HAP-1 (cell line): ENCODE results near the gene HLA-DQB1.
"Not testable (repeated sequence)": the region's sequence is repeated elsewhere in the genome, so short reads cannot be mapped to it uniquely, and the experiment has no call there.

Experiments used
- DNase-seq, 2 experiments: peaks; one replicate each; pipeline ENCODE4 v3.0.0-alpha.2; 2016 to 2020; ENCODE audit warnings: low spot score in 2 of 2
- H3K27me3 ChIP-seq: fragments of 250-450 bp; sonication (Bioruptor Pico); 2 replicates; pipeline ENCODE4 v1.5.1; 2020; ENCODE audit warnings: low read depth, mild to moderate bottlenecking, moderate library complexity
- H3K36me3 ChIP-seq: fragments of 250-450 bp; sonication (Bioruptor Pico); replicated peaks from 2 replicates; pipeline ENCODE4 v1.5.1; 2020; ENCODE audit warnings: mild to moderate bottlenecking
- H3K4me1 ChIP-seq: fragments of 250-450 bp; sonication (Bioruptor Pico); 2 replicates; pipeline ENCODE4 v1.5.1; 2020; ENCODE audit warnings: mild to moderate bottlenecking
- H3K4me3 ChIP-seq: fragments of 250-450 bp; sonication (Bioruptor Pico); 2 replicates; pipeline ENCODE4 v1.5.1; 2020; ENCODE audit warnings: mild to moderate bottlenecking, moderate library complexity
- H3K9me3 ChIP-seq: fragments of 250-450 bp; sonication (Bioruptor Pico); 2 replicates; pipeline ENCODE4 v1.5.1; 2020; ENCODE audit warnings: mild to moderate bottlenecking, moderate library complexity
- in situ Hi-C: fragments of 300-500 bp; cut with MboI; formaldehyde crosslinking; loops from 3 replicates; pipeline ENCODE4 v1.14.3; 2020; ENCODE audit warnings: low sequenced_read_pairs, inconsistent platforms, mixed read lengths

HLA-DQB1 gene

GRCh38 chr6:32655203-32655710 is 11.2 kb downstream of the HLA-DQB1 start:
- no peak for DNase-seq
- no peaks in the 10 kb centered on the region for H3K4me1 ChIP-seq
- in situ Hi-C loops = no loop called here

GRCh38 chr6:32645047-32645703 is 21.3 kb downstream of the HLA-DQB1 start:
- Histone ChIP-seq H3K27me3 (no peaks in the 10 kb centered on the region), H3K4me3 (no peak overlapping the region), H3K4me1 (no peaks in the 10 kb centered on the region), H3K36me3 (no peaks in the 10 kb centered on the region), H3K9me3 (no peaks in the 10 kb centered on the region)
- in situ Hi-C loops = no loop called here
- DNase-seq = no peak

More at GRCh38 chr6:32655203-32655710, 11.2 kb downstream of the HLA-DQB1 start:
- H3K36me3 ChIP-seq = no peaks in the 10 kb centered on the region
- no peak overlapping the region for H3K4me3 ChIP-seq
- H3K27me3 ChIP-seq = 0 out of 2 replicates have a peak, but pooled peaks cover 2% of the 10 kb centered on the region
- no peaks in the 10 kb centered on the region for H3K9me3 ChIP-seq

- DNase-seq = no peak
- in situ Hi-C loops = no loop called here
- H3K9me3 ChIP-seq = no peaks in the 10 kb centered on the region
Measured at GRCh38 chr6:32643904-32644303, 22.6 kb downstream of the HLA-DQB1 start.

GRCh38 chr6:32642720-32643106 is 23.7 kb downstream of the HLA-DQB1 start:
- no peaks in the 10 kb centered on the region for H3K9me3 ChIP-seq
- H3K36me3 ChIP-seq = no peaks in the 10 kb centered on the region
- in situ Hi-C loops = no loop called here
- no peaks in the 10 kb centered on the region for H3K27me3 ChIP-seq
- H3K4me1 ChIP-seq = no peaks in the 10 kb centered on the region
- no peak for DNase-seq
- H3K4me3 ChIP-seq = no peak overlapping the region

More at GRCh38 chr6:32643904-32644303, 22.6 kb downstream of the HLA-DQB1 start:
- Histone ChIP-seq H3K36me3 (no peaks in the 10 kb centered on the region), H3K4me3 (no peak overlapping the region), H3K27me3 (no peaks in the 10 kb centered on the region), H3K4me1 (no peaks in the 10 kb centered on the region)

GRCh38 chr6:32641785-32642719 is 24.4 kb downstream of the HLA-DQB1 start:
- H3K9me3 ChIP-seq, H3K36me3 ChIP-seq, H3K4me3 ChIP-seq, DNase-seq, H3K4me1 ChIP-seq, H3K27me3 ChIP-seq, in situ Hi-C loops: not testable (repeated sequence)

GRCh38 chr6:32641122-32641521 is 25.3 kb downstream of the HLA-DQB1 start:
- no peak overlapping the region for H3K4me3 ChIP-seq
- no peaks in the 10 kb centered on the region for H3K4me1 ChIP-seq
- H3K9me3 ChIP-seq = no peaks in the 10 kb centered on the region
- no peak for DNase-seq
- H3K36me3 ChIP-seq = no peaks in the 10 kb centered on the region
- H3K27me3 ChIP-seq = no peaks in the 10 kb centered on the region
- in situ Hi-C loops = no loop called here

- Histone ChIP-seq H3K4me1 (no peaks in the 10 kb centered on the region), H3K36me3 (no peaks in the 10 kb centered on the region), H3K27me3 (no peaks in the 10 kb centered on the region), H3K4me3 (no peak overlapping the region), H3K9me3 (no peaks in the 10 kb centered on the region)
- DNase-seq = no peak
- in situ Hi-C loops = no loop called here
Measured at GRCh38 chr6:32639440-32640394, 26.7 kb downstream of the HLA-DQB1 start.

GRCh38 chr6:32638532-32639219 is 27.8 kb downstream of the HLA-DQB1 start:
- no peak for DNase-seq
- in situ Hi-C loops = no loop called here

GRCh38 chr6:32637883-32638282 is 28.6 kb downstream of the HLA-DQB1 start:
- Histone ChIP-seq H3K36me3 (no peaks in the 10 kb centered on the region), H3K9me3 (no peaks in the 10 kb centered on the region), H3K27me3 (no peaks in the 10 kb centered on the region), H3K4me3 (no peak overlapping the region), H3K4me1 (no peaks in the 10 kb centered on the region)
- no peak for DNase-seq
- in situ Hi-C loops = no loop called here

More at GRCh38 chr6:32638532-32639219, 27.8 kb downstream of the HLA-DQB1 start:
- Histone ChIP-seq H3K4me1 (no peaks in the 10 kb centered on the region), H3K9me3 (no peaks in the 10 kb centered on the region), H3K4me3 (no peak overlapping the region), H3K27me3 (no peaks in the 10 kb centered on the region), H3K36me3 (no peaks in the 10 kb centered on the region)

GRCh38 chr6:32637219-32637880 is 29.1 kb downstream of the HLA-DQB1 start, which contains the start of gene HLA-DQA1:
Gene HLA-DQA1, plus strand, starts transcription at chr6:32637406. Its CDS starts 53 bp downstream, at chr6:32637459.
- Histone ChIP-seq H3K4me3 (no peak within 1 kb of the TSS), H3K27me3 (no peaks in the 10 kb centered on the region), H3K9me3 (no peaks in the 10 kb centered on the region), H3K36me3 (no peaks in the 10 kb centered on the region), H3K4me1 (no peaks in the 10 kb centered on the region)
- in situ Hi-C loops = no loop called here
- DNase-seq = no peak

- DNase-seq = no peak
- Histone ChIP-seq H3K36me3 (no peaks in the 10 kb centered on the region), H3K9me3 (no peaks in the 10 kb centered on the region), H3K4me3 (no peak overlapping the region), H3K27me3 (no peaks in the 10 kb centered on the region), H3K4me1 (no peaks in the 10 kb centered on the region)
- in situ Hi-C loops = no loop called here
Measured at GRCh38 chr6:32635526-32636123, 30.8 kb downstream of the HLA-DQB1 start.

- H3K9me3 ChIP-seq, H3K36me3 ChIP-seq, H3K27me3 ChIP-seq, DNase-seq, H3K4me3 ChIP-seq, in situ Hi-C loops, H3K4me1 ChIP-seq: not testable (repeated sequence)
Measured at GRCh38 chr6:32629793-32630192, 36.7 kb downstream of the HLA-DQB1 start.
